GM19239 (cell line): ENCODE measurements around the gene TFEB.

ENCODE experiments used
- DNase-seq: peaks from one replicate; pipeline ENCODE4 v3.0.0; 2011; ENCODE audit warnings: low spot score; ENCODE audit not compliant: insufficient read length
- FAIRE-seq: peaks from 2 replicates; lab custom pipeline; 2011; peaks lifted over from hg19 to GRCh38; lab: Jason Lieb, UNC

Gene TFEB

GRCh38 chr6:41644297-41644879 lies 91.0 kb downstream of the TFEB start:
- DNase-seq: no peak
- FAIRE-seq: no peak

DNA sequence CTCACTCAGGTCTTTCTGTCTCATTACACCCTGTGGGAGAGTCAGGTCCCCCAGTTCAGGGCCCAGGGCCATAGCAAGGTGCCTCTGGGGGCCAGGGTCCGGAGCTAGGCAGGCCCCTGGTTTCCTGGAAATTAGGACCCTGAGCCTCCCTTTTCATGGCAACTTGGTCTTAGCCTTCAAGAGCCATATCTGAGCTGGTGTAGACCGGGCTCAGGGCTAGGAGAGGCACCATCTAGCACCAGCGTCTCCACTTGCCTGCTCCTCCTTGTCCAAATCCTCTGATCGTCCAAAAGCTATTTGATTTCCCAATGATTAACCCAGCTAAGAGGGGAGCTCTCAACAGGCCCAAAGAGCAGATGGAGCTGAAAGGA lies 91.5 kb downstream of the TFEB start:
- DNase-seq (no peak), FAIRE-seq (no peak)

DNA sequence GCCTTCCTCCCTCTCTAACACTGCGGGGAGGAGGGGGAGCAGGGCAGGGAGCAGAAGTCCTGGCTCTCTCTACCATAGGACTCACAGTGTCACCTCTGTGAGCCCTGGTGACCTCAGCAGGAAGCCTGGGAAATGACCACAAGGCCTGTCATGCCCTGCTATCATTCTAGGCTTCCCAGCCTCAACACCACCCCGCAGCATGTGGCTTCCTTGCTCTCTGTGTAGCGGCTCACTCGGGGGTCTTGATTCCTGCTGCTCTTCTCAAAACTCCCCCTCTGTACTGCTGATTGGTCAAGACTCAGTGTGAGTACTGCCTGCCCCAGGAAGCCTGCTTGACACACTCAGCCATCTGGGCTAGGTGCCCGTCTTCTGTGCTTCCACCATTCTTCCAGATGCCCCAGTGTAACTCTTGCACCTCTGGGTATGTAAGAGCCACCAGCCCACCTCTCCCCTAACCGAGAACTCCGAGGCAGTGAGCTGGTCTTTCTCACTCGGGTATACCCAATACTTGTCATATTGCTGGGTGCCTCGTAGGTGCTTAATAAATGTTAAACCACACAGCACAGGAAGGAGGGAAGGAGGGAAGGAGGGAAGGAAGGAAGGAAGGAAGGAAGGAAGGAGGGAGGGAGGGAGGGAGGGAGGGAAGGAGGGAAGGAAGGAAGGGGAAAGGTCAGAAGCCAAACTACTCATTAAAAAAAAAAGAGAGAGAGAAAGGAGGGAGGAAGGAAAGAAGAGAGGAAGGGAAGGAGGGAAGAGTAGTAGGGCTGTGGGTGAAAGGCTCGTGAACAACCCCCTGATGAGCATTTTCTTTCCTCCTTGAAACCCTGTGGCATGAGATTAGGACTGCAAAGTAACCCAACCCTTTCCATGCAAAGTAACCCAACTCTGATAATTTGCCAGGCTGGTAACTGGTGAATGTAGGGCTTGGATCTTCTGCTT lies 92.2 kb downstream of the TFEB start:
- DNase-seq: no peak

DNA sequence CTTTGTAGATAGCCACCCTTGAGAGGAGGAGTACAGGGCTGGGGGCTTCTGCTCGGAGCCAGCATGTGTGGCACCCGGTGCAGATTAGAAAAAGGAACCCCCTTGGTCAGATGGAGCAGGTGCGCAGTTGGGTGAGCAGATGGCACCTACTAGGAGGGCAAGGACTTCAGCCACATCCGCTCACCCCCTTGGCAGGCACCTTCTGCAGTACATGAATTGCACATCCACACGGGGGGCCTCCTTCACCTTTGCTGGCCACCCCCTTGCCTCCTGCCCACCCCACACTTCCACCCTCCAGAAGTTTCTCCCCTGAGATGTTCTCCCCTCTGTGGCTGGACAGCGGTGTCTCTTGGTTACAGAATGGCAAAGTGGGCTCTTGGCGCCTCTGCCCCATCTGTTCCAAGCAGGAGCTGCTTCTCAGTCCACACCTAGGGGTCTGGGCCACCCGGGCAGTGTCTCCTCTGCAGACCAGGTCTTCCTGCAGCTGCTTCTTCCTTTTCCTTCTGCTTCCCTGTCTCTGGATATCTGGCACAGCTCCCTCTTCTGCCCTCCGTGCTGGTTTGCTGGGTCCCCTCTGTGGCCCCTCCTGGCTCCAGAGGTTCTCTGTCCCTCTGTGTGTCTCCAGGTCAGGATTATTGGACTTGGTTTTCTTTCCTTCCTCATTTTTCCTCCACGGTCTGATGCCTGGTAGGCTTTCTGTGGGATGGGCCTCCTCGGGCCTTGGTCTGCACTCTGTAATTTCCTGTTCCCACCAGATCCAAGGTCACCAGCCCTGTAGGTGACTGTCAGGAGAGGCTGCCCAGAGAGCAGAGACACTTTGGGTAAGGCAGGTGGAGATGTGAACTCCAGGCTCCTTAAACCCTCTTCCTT lies 93.1 kb downstream of the TFEB start:
- DNase-seq (no peak), FAIRE-seq (no peak)

More for the DNA sequence above, 92.2 kb downstream of the TFEB start:
- no peak for FAIRE-seq

DNA sequence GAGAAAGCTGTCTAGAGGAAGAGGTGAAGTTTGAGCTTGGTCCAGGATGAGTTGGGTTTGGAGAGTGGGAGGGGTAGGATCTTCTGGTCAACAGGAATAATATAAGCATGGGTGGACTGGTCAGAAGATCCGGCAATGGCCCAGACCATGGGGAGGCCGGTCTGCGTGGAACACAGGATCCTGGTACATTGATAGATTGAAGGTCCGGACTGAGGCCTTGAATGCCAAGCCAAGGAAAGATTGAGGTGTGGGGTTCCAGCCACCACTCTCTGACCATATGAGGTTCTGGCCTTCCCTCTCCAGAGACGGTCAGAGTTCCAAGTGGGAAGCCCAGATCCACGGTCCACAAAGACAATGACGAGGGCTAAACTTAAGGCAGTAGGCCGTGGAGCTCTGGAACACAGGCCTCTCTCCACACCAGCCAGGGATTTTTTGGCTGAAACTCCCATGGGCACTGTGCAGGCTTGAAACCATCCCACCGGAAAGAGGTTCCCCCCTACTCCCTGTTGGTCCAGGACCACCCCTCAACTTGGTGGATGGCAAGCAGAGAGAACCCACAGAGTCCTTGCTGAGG lies 94.0 kb downstream of the TFEB start:
- FAIRE-seq (no peak), DNase-seq (no peak)

DNA sequence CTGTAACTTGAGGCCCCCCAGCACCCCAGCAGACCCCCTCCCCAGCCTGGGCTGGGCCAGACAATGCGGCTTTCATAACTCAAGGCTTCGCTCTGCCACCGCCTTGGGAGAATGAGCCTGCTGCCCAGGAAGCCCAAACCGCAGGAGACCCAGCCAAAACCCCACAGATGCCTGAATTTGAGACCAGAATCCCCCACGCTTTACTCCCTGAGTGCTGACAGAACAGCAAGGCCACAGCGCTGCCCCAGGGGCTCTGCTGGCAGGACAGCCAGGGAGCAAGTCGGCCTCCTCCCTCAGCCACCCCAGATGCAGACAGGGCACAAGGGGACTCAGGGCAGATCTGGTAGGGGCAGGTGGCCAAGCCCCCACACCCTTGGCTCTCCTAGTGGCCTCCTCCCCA lies 95.0 kb downstream of the TFEB start:
- FAIRE-seq (no peak), DNase-seq (no peak)

- DNase-seq: no peak
- FAIRE-seq: no peak
These were observed 95.5 kb downstream of the TFEB start for GRCh38 chr6:41639809-41640371.

GRCh38 chr6:41638935-41639808 lies 96.2 kb downstream of the TFEB start:
- FAIRE-seq (no peak), DNase-seq (no peak)

DNA sequence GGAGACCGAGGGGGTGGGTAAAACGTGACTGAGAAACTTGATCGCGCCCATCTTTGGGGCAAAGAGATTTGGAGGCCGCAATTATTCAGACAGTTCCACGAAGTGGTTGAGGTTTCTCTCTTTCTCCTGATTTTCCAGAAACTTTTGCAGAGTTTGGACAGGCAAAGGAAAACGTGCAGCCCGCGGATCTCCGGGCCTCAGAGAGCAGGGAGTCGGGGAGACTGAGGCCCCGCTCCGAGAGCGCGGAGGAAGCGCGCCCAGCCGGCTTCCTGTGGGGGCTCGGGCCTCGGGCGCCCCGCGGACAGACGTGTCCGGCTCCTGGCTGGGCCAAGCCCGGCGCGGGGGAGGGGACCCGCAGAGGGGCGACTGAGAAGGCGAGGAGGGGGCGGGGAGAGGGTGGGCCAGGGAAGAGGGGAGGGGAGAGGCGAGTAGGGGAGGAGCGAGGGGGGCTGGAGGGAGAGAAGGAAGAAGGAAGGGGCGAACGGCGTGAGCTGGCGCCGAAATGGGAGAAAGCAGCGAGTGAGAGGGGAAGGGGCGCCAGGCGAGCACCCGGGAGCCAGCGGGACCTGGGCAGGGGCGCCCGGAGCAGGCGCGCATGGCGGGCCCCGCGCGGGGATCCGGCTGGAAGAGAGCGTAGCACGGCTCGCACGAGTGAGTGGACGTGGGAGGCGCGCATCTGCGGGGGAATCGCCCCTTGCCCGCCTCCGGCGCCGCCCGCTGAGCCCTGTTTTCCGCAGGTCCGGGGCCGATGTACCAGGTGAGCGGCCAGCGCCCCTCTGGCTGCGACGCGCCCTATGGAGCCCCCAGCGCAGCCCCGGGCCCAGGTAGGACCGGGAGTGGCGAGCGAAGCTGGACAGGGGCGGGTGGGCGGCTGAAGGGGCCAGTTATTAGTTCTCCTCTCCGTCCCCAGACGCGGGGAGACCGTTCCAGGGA lies 97.1 kb downstream of the TFEB start, which contains the start of gene MDFI:
MDFI (plus strand) TSS at position 467 of the 933 bp plus-strand sequence; CDS start at position 749, 282 bp downstream.
- no peak for FAIRE-seq

GRCh38 chr6:41637194-41638001 lies 98.0 kb downstream of the TFEB start:
- no peak for FAIRE-seq
- no peak for DNase-seq

More for the DNA sequence above, 97.1 kb downstream of the TFEB start, which contains the start of gene MDFI:
- DNase-seq: no peak

DNA sequence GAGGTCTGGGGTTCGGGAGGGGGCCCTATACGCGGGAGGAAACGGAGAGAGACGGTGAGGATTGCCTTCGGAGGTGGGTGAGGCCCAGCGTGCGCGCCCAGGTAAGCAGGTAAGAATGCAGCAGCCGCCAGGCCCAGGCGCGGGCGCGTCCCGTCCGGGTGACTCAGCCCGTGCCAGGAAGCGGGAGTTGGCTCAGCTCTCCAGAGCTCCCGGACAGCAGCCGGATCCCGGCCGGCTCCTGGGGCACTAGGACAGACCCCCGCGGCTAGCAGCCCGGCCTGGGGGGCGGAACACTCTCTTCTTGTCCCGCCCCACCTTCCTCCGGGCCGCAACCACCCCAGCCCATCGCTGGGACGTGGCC lies 98.6 kb downstream of the TFEB start:
- FAIRE-seq (no peak), DNase-seq (no peak)

GRCh38 chr6:41635365-41635764 lies 100.0 kb downstream of the TFEB start:
- DNase-seq (no peak), FAIRE-seq (no peak)

DNA sequence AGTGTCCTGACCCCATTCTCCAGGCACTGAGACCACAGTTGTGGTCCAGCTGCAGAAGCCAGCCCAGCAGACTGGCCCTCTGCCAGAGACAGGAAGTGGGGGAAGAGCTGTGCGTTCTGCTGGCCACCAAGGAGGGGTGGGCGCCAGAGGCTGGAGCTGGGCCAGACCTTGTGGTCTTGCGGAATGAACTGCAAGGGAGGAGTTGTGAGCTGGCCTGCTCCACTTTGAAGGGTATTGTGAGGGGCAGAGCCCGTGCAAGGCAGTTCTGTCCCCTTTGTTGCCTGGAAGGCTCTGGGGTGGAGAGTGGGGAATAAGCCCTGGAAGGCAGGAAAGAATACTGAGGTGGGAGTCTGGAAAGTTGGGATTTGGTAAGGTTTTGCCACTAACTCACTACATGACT lies 100.8 kb downstream of the TFEB start:
- no peak for FAIRE-seq
- no peak for DNase-seq
